GM23248 (cell line): ENCODE measurements around the gene HNRNPH1. TPM values are rescaled to one million over a fixed set of nuclear protein-coding genes. Genes with fewer than 3 reads are reported as not detected.

Experiments
- DNase-seq: peaks from one replicate; pipeline ENCODE4 v3.0.0-alpha.2; 2015
- H2AFZ ChIP-seq: fragments of 200-600 bp; sonication (generic); 2 replicates; pipeline ENCODE4 v1.6.1; 2016; ENCODE audit warnings: antibody characterized with exemption
- H3F3A ChIP-seq: fragments of 200-600 bp; sonication (generic); 2 replicates; pipeline ENCODE4 v1.6.1; 2016; ENCODE audit warnings: mild to moderate bottlenecking, antibody characterized with exemption, mixed run types; ENCODE audit not compliant: insufficient read depth
- H3K27ac ChIP-seq: fragments of 200-600 bp; sonication (generic); 2 replicates; pipeline ENCODE4 v1.5.1; 2016; ENCODE audit warnings: mild to moderate bottlenecking
- H3K27me3 ChIP-seq: fragments of 200-600 bp; sonication (generic); replicated peaks from 2 replicates; pipeline ENCODE4 v1.6.1; 2016; ENCODE audit warnings: mild to moderate bottlenecking; ENCODE audit not compliant: insufficient read depth
- H3K36me3 ChIP-seq: fragments of 200-600 bp; sonication (generic); 2 replicates; pipeline ENCODE4 v1.6.1; 2016; ENCODE audit warnings: low read depth, mild to moderate bottlenecking
- H3K4me1 ChIP-seq: fragments of 200-600 bp; sonication (generic); 2 replicates; pipeline ENCODE4 v1.6.1; 2016; ENCODE audit warnings: mild to moderate bottlenecking; ENCODE audit not compliant: insufficient read depth
- H3K4me2 ChIP-seq: fragments of 200-600 bp; sonication (generic); one replicate; pipeline ENCODE4 v1.6.1; 2016; ENCODE audit warnings: mild to moderate bottlenecking; ENCODE audit not compliant: unreplicated experiment
- H3K4me3 ChIP-seq: fragments of 200-600 bp; sonication (generic); 2 replicates; pipeline ENCODE4 v1.5.1; 2016; ENCODE audit warnings: mild to moderate bottlenecking
- H3K79me2 ChIP-seq: fragments of 200-600 bp; sonication (generic); 2 replicates; pipeline ENCODE4 v1.6.1; 2016; ENCODE audit warnings: mild to moderate bottlenecking; ENCODE audit not compliant: insufficient read depth
- H3K9ac ChIP-seq: fragments of 200-600 bp; sonication (generic); 2 replicates; pipeline ENCODE4 v1.6.1; 2016; ENCODE audit warnings: mild to moderate bottlenecking
- H3K9me2 ChIP-seq: fragments of 200-600 bp; sonication (generic); 2 replicates; pipeline ENCODE4 v1.6.1; 2016; ENCODE audit warnings: mixed run types, mild to moderate bottlenecking, moderate library complexity; ENCODE audit not compliant: insufficient read depth
- H3K9me3 ChIP-seq: fragments of 200-600 bp; sonication (generic); one replicate; pipeline ENCODE4 v1.6.1; 2017; ENCODE audit warnings: low read depth
- H4K20me1 ChIP-seq: fragments of 200-600 bp; sonication (generic); 2 replicates; pipeline ENCODE4 v1.6.0; 2016; ENCODE audit not compliant: insufficient read depth
- EZH2 ChIP-seq: fragments of 200-600 bp; sonication (generic); IDR thresholded peaks from 2 replicates; pipeline ENCODE4 v1.6.1; 2018; ENCODE audit warnings: antibody characterized with exemption, mild to moderate bottlenecking; ENCODE audit not compliant: insufficient read depth, poor library complexity, severe bottlenecking
- EZH2phosphoT487 ChIP-seq: fragments of 200-600 bp; sonication (generic); IDR thresholded peaks from 2 replicates; pipeline ENCODE4 v1.6.1; 2018; ENCODE audit warnings: antibody characterized with exemption, moderate library complexity, mild to moderate bottlenecking, low read depth; ENCODE audit not compliant: insufficient read depth
- WGBS, 2 experiments: methylation state at CpG; one replicate each; pipeline ENCODE4 v1.1.6; 2015 to 2017; ENCODE audit warnings: low lambda C conversion rate in 2 of 2, low coverage in 1 of 2; ENCODE audit errors: missing lambda C conversion rate in 2 of 2; 5-methylcytosine and 5-hydroxymethylcytosine counted together
- in situ Hi-C: fragments of 300-500 bp; cut with MboI; formaldehyde crosslinking; loops from 2 replicates; pipeline ENCODE4 v1.15.0; 2020
- polyA plus RNA-seq: library from polyadenylated mRNA; unstranded; fragments of >200 nt; fragmentation: Nextera tagmentation; extraction: Ambion mirVana; gene quantifications from 2 replicates; pipeline ENCODE4 v1.2.1, GENCODE V29; 2016
- total RNA-seq: library from RNA; depleted of rRNA; stranded (reverse); fragments of >200 nt; shearing (Covaris generic); gene quantifications from 2 replicates; pipeline ENCODE4 v1.2.3, GENCODE V29; 2014

The HNRNPH1 gene
- total and polyA plus RNA-seq, 2 experiments from 2014 or later: 163 to 220 TPM

GRCh38 chr5:179615203-179615602, 8.3 kb downstream of the HNRNPH1 start:
- in situ Hi-C loops: no loop called here
- 93 to 99% methylated on average over 2 of the region's 2 CpGs for WGBS, 2 experiments
- TF ChIP-seq EZH2 (no peak), EZH2phosphoT487 (no peak)
- no peak for DNase-seq
- H3K4me3 ChIP-seq: no peak overlapping the region
- H3K4me2 ChIP-seq: no peak overlapping the region
- H2AFZ ChIP-seq: no peak overlapping the region
- peaks cover 20% of the 10 kb centered on the region; the same call in 1 of the 2 replicates for H3K4me1 ChIP-seq
- H3K9me3 ChIP-seq: no peaks in the 10 kb centered on the region
- H3K27me3 ChIP-seq: no peaks in the 10 kb centered on the region
- H3F3A ChIP-seq: peaks cover 97% of the 10 kb centered on the region
- H4K20me1 ChIP-seq: peaks cover 42% of the 10 kb centered on the region
- no peaks in the 10 kb centered on the region for H3K9me2 ChIP-seq
- H3K36me3 ChIP-seq: peaks cover 96% of the 10 kb centered on the region
- H3K9ac ChIP-seq: no peak overlapping the region
- H3K27ac ChIP-seq: peak overlapping the region; percentile 2; the same call in 1 of the 2 replicates
- H3K79me2 ChIP-seq: peaks cover 85% of the 10 kb centered on the region

- no peak overlapping the region for H2AFZ ChIP-seq
- H3K79me2 ChIP-seq: peaks cover 81% of the 10 kb centered on the region
- peak overlapping the region; percentile 2; the same call in 1 of the 2 replicates for H3K27ac ChIP-seq
- 61 to 63% methylated on average over 8 of the region's 8 CpGs for WGBS, 2 experiments
- H3K9me2 ChIP-seq: no peaks in the 10 kb centered on the region
- DNase-seq: no peak
- H3K4me2 ChIP-seq: no peak overlapping the region
- no peak overlapping the region for H3K4me3 ChIP-seq
- H3K36me3 ChIP-seq: peaks cover 96% of the 10 kb centered on the region
- no peaks in the 10 kb centered on the region for H3K27me3 ChIP-seq
- in situ Hi-C loops: no loop called here
- H3K9me3 ChIP-seq: no peaks in the 10 kb centered on the region
- TF ChIP-seq EZH2: no peak
- no peak for TF ChIP-seq EZH2phosphoT487
- peaks cover 38% of the 10 kb centered on the region for H4K20me1 ChIP-seq
- peaks cover 15% of the 10 kb centered on the region; the same call in 1 of the 2 replicates for H3K4me1 ChIP-seq
- H3K9ac ChIP-seq: no peak overlapping the region
- H3F3A ChIP-seq: peaks cover 97% of the 10 kb centered on the region
Measured at GRCh38 chr5:179614745-179615144, 8.7 kb downstream of the HNRNPH1 start.

GRCh38 chr5:179613460-179614071, 9.9 kb downstream of the HNRNPH1 start:
- Histone ChIP-seq H3F3A (peaks cover 89% of the 10 kb centered on the region), H3K36me3 (peaks cover 88% of the 10 kb centered on the region), H3K9me2 (no peaks in the 10 kb centered on the region), H3K9ac (no peak overlapping the region), H3K4me2 (no peak overlapping the region), H3K79me2 (peaks cover 69% of the 10 kb centered on the region), H3K4me1 (peaks cover 3% of the 10 kb centered on the region; the same call in 1 of the 2 replicates), H4K20me1 (peaks cover 26% of the 10 kb centered on the region), H3K4me3 (no peak overlapping the region), H3K9me3 (no peaks in the 10 kb centered on the region), H2AFZ (no peak overlapping the region), H3K27ac (peak overlapping the region; percentile 35), H3K27me3 (no peaks in the 10 kb centered on the region)
- 61% methylated on average over 8 of the region's 8 CpGs for WGBS, 2 experiments
- DNase-seq: no peak
- TF ChIP-seq EZH2phosphoT487 (no peak), EZH2 (no peak)
- in situ Hi-C loops: no loop called here

- no peak overlapping the region for H2AFZ ChIP-seq
- DNase-seq: no peak
- in situ Hi-C loops: no loop called here
- 78 to 79% methylated on average over 21 of the region's 21 CpGs for WGBS, 2 experiments
- TF ChIP-seq EZH2 (no peak), EZH2phosphoT487 (no peak)
- no peaks in the 10 kb centered on the region for H3K27me3 ChIP-seq
- peaks cover 62% of the 10 kb centered on the region for H3K79me2 ChIP-seq
- H3K36me3 ChIP-seq: peaks cover 81% of the 10 kb centered on the region
- no peaks in the 10 kb centered on the region for H3K9me3 ChIP-seq
- peak overlapping the region; percentile 35 for H3K27ac ChIP-seq
- H3K4me3 ChIP-seq: no peak overlapping the region
- H3K9me2 ChIP-seq: no peaks in the 10 kb centered on the region
- H4K20me1 ChIP-seq: peaks cover 19% of the 10 kb centered on the region
- H3K4me2 ChIP-seq: no peak overlapping the region
- no peak overlapping the region for H3K9ac ChIP-seq
- H3K4me1 ChIP-seq: no peaks in the 10 kb centered on the region
- peaks cover 89% of the 10 kb centered on the region for H3F3A ChIP-seq
Measured at GRCh38 chr5:179612577-179613459, 10.7 kb downstream of the HNRNPH1 start.
